H1 (cell line): ENCODE measurements around the gene WNK4. TPM values are rescaled to one million over a fixed set of nuclear protein-coding genes. Genes with fewer than 3 reads are reported as not detected.

ENCODE experiments used
- CTCF ChIA-PET: fragments of 300-600 bp; sonication (Branson Sonifier 250); formaldehyde crosslinking; loops from one replicate; lab custom pipeline; 2021; ENCODE audit not compliant: partially characterized antibody; lab: Charles Lee
- POLR2A ChIA-PET: fragments of 300-600 bp; sonication (Branson Sonifier 250); formaldehyde crosslinking; loops from one replicate; lab custom pipeline; 2021; ENCODE audit warnings: inconsistent platforms; ENCODE audit not compliant: partially characterized antibody; lab: Charles Lee
- DNase-seq, 2 experiments: peaks; one replicate each; pipeline versions ENCODE4 v3.0.0 to v3.0.0-alpha.2; 2010 to 2022; ENCODE audit warnings: low spot score in 2 of 2, low read depth in 1 of 2, mixed read lengths in 1 of 2
- FAIRE-seq: peaks from 2 replicates; lab custom pipeline; 2011; peaks lifted over from hg19 to GRCh38; lab: Jason Lieb, UNC
- H2AFZ ChIP-seq: 2 replicates; pipeline ENCODE4 v1.8.1; 2012; ENCODE audit warnings: low read length, inconsistent platforms
- H2AK5ac ChIP-seq: 2 replicates; pipeline ENCODE4 v1.6.1; 2013; ENCODE audit warnings: low read depth, low read length
- H2BK120ac ChIP-seq: replicated peaks from 2 replicates; pipeline ENCODE3; 2013; ENCODE audit warnings: low read depth, low read length, inconsistent platforms
- H2BK12ac ChIP-seq: 2 replicates; pipeline ENCODE4 v1.6.1; 2013; ENCODE audit warnings: low read depth, low read length
- H2BK15ac ChIP-seq: 2 replicates; pipeline ENCODE4 v1.6.1; 2013; ENCODE audit warnings: low read length
- H2BK20ac ChIP-seq: 2 replicates; pipeline ENCODE4 v1.6.1; 2013; ENCODE audit warnings: low read length
- H2BK5ac ChIP-seq: 2 replicates; pipeline ENCODE4 v1.6.1; 2013; ENCODE audit warnings: low read depth, low read length
- H3K14ac ChIP-seq: 2 replicates; pipeline ENCODE4 v1.6.1; 2013; ENCODE audit warnings: inconsistent platforms; ENCODE audit not compliant: insufficient read length
- H3K18ac ChIP-seq: 2 replicates; pipeline ENCODE4 v1.6.1; 2013; ENCODE audit warnings: low read length; ENCODE audit errors: extremely low read depth
- H3K23ac ChIP-seq: 2 replicates; pipeline ENCODE4 v1.6.1; 2013; ENCODE audit warnings: inconsistent platforms; ENCODE audit not compliant: insufficient read length
- H3K23me2 ChIP-seq: 2 replicates; pipeline ENCODE4 v1.6.1; 2013; ENCODE audit warnings: low read depth, low read length
- H3K27ac ChIP-seq: 2 replicates; pipeline ENCODE4 v1.6.1; 2011; ENCODE audit warnings: low read depth, low read length, inconsistent platforms
- H3K27me3 ChIP-seq, 4 experiments: replicated peaks in 1 of 4; 1 replicate in 1 of 4; 2 replicates in 3 of 4; pipeline versions ENCODE4 v1.6.1 to v1.8.1; 2011 to 2013; ENCODE audit warnings: low read length in 3 of 4, mild to moderate bottlenecking in 3 of 4, inconsistent platforms in 2 of 4, mixed read lengths in 2 of 4, moderate library complexity in 1 of 4; ENCODE audit not compliant: control insufficient read depth in 3 of 4, insufficient read depth in 3 of 4; ENCODE audit errors: extremely low read depth in 1 of 4
- H3K36me3 ChIP-seq, 4 experiments: 2 replicates each; pipeline versions ENCODE4 v1.6.1 to v1.8.1; 2011 to 2013; ENCODE audit warnings: mild to moderate bottlenecking in 4 of 4, low read length in 3 of 4, moderate library complexity in 2 of 4, control low read depth in 1 of 4, inconsistent platforms in 1 of 4; ENCODE audit not compliant: insufficient read depth in 4 of 4, control insufficient read depth in 2 of 4
- H3K4ac ChIP-seq: replicated peaks from 2 replicates; pipeline ENCODE3; 2013; ENCODE audit warnings: low read length, low read depth, mixed read lengths, inconsistent platforms; ENCODE audit not compliant: insufficient read length
- H3K4me1 ChIP-seq, 4 experiments: replicated peaks in 1 of 4; 1 replicate in 1 of 4; 2 replicates in 3 of 4; pipeline versions ENCODE4 v1.6.1 to v1.8.1; 2011 to 2013; ENCODE audit warnings: low read length in 3 of 4, inconsistent platforms in 2 of 4, mixed read lengths in 1 of 4; ENCODE audit not compliant: insufficient read depth in 4 of 4, control insufficient read depth in 3 of 4
- H3K4me2 ChIP-seq, 2 experiments: 2 replicates each; pipeline versions ENCODE4 v1.6.1 to v1.8.1; 2011 to 2013; ENCODE audit warnings: low read depth in 2 of 2, low read length in 2 of 2, control low read depth in 1 of 2, inconsistent platforms in 1 of 2, mild to moderate bottlenecking in 1 of 2; ENCODE audit not compliant: insufficient read depth in 1 of 2
- H3K4me3 ChIP-seq, 4 experiments: fragments of 200-600, 300-600 bp in 1 of 4; sonication (generic), shearing (Covaris generic), sonication (Bioruptor Twin) in 1 of 4; 2 replicates each; pipeline versions ENCODE4 v1.5.1 to v1.8.1; 2011 to 2016; ENCODE audit warnings: low read length in 4 of 4, low read depth in 3 of 4, control low read depth in 2 of 4, inconsistent platforms in 2 of 4, mild to moderate bottlenecking in 2 of 4, mixed read lengths in 1 of 4, moderate library complexity in 1 of 4; ENCODE audit not compliant: insufficient read depth in 2 of 4; ENCODE audit errors: extremely low read depth in 1 of 4
- H3K56ac ChIP-seq: replicated peaks from 2 replicates; pipeline ENCODE3; 2013; ENCODE audit warnings: low read depth, mild to moderate bottlenecking, mixed read lengths, low read length, inconsistent platforms; ENCODE audit not compliant: insufficient read length
- H3K79me1 ChIP-seq: 2 replicates; pipeline ENCODE4 v1.6.1; 2013; ENCODE audit warnings: low read depth, low read length, control low read depth
- H3K79me2 ChIP-seq, 2 experiments: 2 replicates each; pipeline versions ENCODE4 v1.6.1 to v1.8.1; 2012 to 2013; ENCODE audit warnings: low read length in 2 of 2, mild to moderate bottlenecking in 2 of 2, inconsistent platforms in 1 of 2; ENCODE audit not compliant: insufficient read depth in 2 of 2, control insufficient read depth in 1 of 2
- H3K9ac ChIP-seq, 4 experiments: replicated peaks in 1 of 4; 1 replicate in 1 of 4; 2 replicates in 3 of 4; pipeline versions ENCODE4 v1.6.1 to v1.8.1; 2011 to 2013; ENCODE audit warnings: low read depth in 3 of 4, low read length in 3 of 4, control low read depth in 2 of 4, mild to moderate bottlenecking in 2 of 4, moderate library complexity in 2 of 4, inconsistent platforms in 1 of 4; ENCODE audit errors: extremely low read depth in 1 of 4
- H3K9me3 ChIP-seq, 2 experiments: 2 replicates each; pipeline versions ENCODE4 v1.6.1 to v1.8.1; 2012 to 2013; ENCODE audit warnings: mild to moderate bottlenecking in 2 of 2, moderate library complexity in 2 of 2, control low read depth in 1 of 2, inconsistent platforms in 1 of 2, low read depth in 1 of 2, low read length in 1 of 2, mixed read lengths in 1 of 2; ENCODE audit not compliant: insufficient read depth in 2 of 2
- H4K20me1 ChIP-seq, 2 experiments: replicated peaks in 1 of 2; 2 replicates each; pipeline versions ENCODE3 to v1.8.1; 2011 to 2013; ENCODE audit warnings: inconsistent platforms in 2 of 2, low read length in 2 of 2, mild to moderate bottlenecking in 1 of 2; ENCODE audit not compliant: insufficient read depth in 2 of 2, control insufficient read depth in 1 of 2
- H4K5ac ChIP-seq: 2 replicates; pipeline ENCODE4 v1.6.1; 2013; ENCODE audit warnings: low read length, low read depth, mixed read lengths, inconsistent platforms; ENCODE audit not compliant: insufficient read length
- H4K8ac ChIP-seq: 2 replicates; pipeline ENCODE4 v1.8.0; 2013; ENCODE audit warnings: mild to moderate bottlenecking, moderate library complexity, low read length, inconsistent platforms; ENCODE audit not compliant: insufficient read depth; ENCODE audit errors: extremely low read depth
- H4K91ac ChIP-seq: replicated peaks from 2 replicates; pipeline ENCODE3; 2013; ENCODE audit warnings: low read length, mixed read lengths, inconsistent platforms; ENCODE audit not compliant: insufficient read length
- BCL11A ChIP-seq, 2 experiments: IDR thresholded peaks; one replicate each; pipeline ENCODE4 v1.6.1; 2011; ENCODE audit warnings: low read depth in 2 of 2, low read length in 2 of 2, mild to moderate bottlenecking in 2 of 2
- CBX5 ChIP-seq: fragments of 300-800, 300-1000 bp; sonication (generic); IDR thresholded peaks from 2 replicates; pipeline ENCODE4 v1.7.1; 2016; ENCODE audit warnings: antibody characterized with exemption, low read length, low read depth
- CTCF ChIP-seq, 3 experiments: IDR thresholded peaks; 1 replicate in 2 of 3; 2 replicates in 1 of 3; pipeline versions ENCODE4 v1.5.1 to v1.6.1; 2011; ENCODE audit warnings: low read length in 3 of 3, mild to moderate bottlenecking in 3 of 3, inconsistent platforms in 2 of 3, low read depth in 1 of 3, moderate library complexity in 1 of 3; ENCODE audit not compliant: insufficient read depth in 1 of 3; ENCODE audit errors: control extremely low read depth in 1 of 3
- EP300 ChIP-seq, 2 experiments: IDR thresholded peaks; 1 replicate in 1 of 2; 2 replicates in 1 of 2; pipeline ENCODE4 v1.6.1; 2011 to 2012; ENCODE audit warnings: low read depth in 2 of 2, low read length in 2 of 2, mild to moderate bottlenecking in 2 of 2, borderline replicate concordance in 1 of 2, inconsistent platforms in 1 of 2, moderate library complexity in 1 of 2
- JUND ChIP-seq: IDR thresholded peaks from 2 replicates; pipeline ENCODE4 v1.6.1; 2011; ENCODE audit warnings: mild to moderate bottlenecking, improper control_type of control experiment, low read length
- RAD21 ChIP-seq, 2 experiments: IDR thresholded peaks in 1 of 2; conservative IDR thresholded peaks in 1 of 2; 2 replicates each; pipeline ENCODE4 v1.6.1; 2011; ENCODE audit warnings: low read depth in 2 of 2, low read length in 2 of 2, improper control_type of control experiment in 1 of 2, inconsistent platforms in 1 of 2, mild to moderate bottlenecking in 1 of 2, moderate library complexity in 1 of 2
- RBBP5 ChIP-seq: IDR thresholded peaks from 2 replicates; pipeline ENCODE4 v1.7.1; 2012; ENCODE audit warnings: low read depth, mild to moderate bottlenecking, inconsistent platforms, low read length, moderate library complexity, borderline replicate concordance
- WGBS, 2 experiments: shearing (Covaris generic) in 1 of 2; methylation state at CpG; one replicate each; pipeline versions ENCODE4 v1.1.6 to v1.1.7; 2013 to 2015; ENCODE audit warnings: low lambda C conversion rate in 2 of 2, mixed read lengths in 2 of 2, inconsistent platforms in 1 of 2, low coverage in 1 of 2, missing lambda C conversion rate in 1 of 2; ENCODE audit not compliant: insufficient replicate concordance in 2 of 2, insufficient coverage in 1 of 2, insufficient read length in 1 of 2; ENCODE audit errors: extremely low coverage in 1 of 2, missing lambda C conversion rate in 1 of 2; 5-methylcytosine and 5-hydroxymethylcytosine counted together
- polyA plus RNA-seq, 7 experiments: library from polyadenylated mRNA; depleted of rRNA in 3 of 7; stranded (reverse) in 5 of 7; unstranded in 2 of 7; fragments of >200 nt in 5 of 7; fragments of 200-250 nt in 2 of 7; gene quantifications; 1 replicate in 5 of 7; 2 replicates in 1 of 7; 4 replicates in 1 of 7; pipeline versions ENCODE4 v1.2.1 to v1.2.3, GENCODE V29; 2011 to 2013; ENCODE audit warnings: missing spikeins in 2 of 7, mixed read lengths in 2 of 7
- total RNA-seq: library from RNA; stranded (reverse); fragmentation: NEBNext Ultra II Directional; extraction: Animal tissue kit (Norgen Biotek cat#: 25700); gene quantifications from 2 replicates; pipeline ENCODE4 v1.2.1, GENCODE V29; 2021

The WNK4 gene
- total and polyA plus RNA-seq, 2 of the 8 experiments (the other 6 are each of a cell fraction or from before 2014, with no cell fraction given): 0.21 to 1.7 TPM

DNA sequence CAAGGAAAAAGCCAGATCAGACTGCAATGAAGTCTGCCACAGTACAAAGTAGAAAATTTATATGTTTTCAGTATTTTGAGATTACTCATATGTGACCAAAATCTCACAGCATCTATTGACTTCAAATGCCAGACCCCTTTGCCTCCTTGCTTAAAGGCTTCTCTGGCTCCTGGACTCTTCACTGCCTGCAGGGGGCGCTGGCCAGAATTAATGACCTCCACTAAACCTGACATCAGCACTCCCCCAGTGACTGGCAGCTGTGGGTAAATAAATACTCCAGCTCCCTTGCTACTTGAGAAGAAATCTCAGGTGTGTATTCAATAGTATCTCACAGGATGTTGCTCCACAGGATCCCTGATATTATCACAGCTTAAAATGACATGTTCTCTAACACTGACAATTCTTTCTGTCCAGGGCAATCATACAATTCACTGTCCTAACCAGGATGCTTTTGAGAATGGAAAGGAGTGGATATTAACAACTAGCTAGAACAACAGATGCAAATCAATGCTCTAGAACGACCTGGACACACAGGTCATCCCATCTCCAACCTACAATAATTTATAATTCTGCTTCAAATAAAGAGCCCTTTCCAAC lies 39.6 kb downstream of the WNK4 start:
- Histone ChIP-seq H3K14ac (no peak overlapping the region), H4K5ac (no peak overlapping the region), H2BK15ac (no peak overlapping the region), H2BK5ac (no peak overlapping the region), H3K4me2 (no peak overlapping the region), H4K8ac (no peak overlapping the region), H3K56ac (no peak overlapping the region), H2BK20ac (no peak overlapping the region), H3K18ac (no peak overlapping the region), H3K9ac (no peak overlapping the region), H3K36me3 (peaks cover 9 to 46% (median 35%) of the 10 kb centered on the region in 4 experiments), H3K23ac (no peak overlapping the region), H2AFZ (no peak overlapping the region), H3K4me1 (no peaks in the 10 kb centered on the region; a peak in 1 of 7 replicates), H4K20me1 (no peaks in the 10 kb centered on the region), H3K23me2 (peaks cover 4% of the 10 kb centered on the region), H3K27ac (no peak overlapping the region), H3K79me1 (peaks cover 5% of the 10 kb centered on the region; the same call in 1 of the 2 replicates), H3K4ac (no peak overlapping the region), H3K79me2 (peaks cover 0 to 8% of the 10 kb centered on the region in 2 experiments; a peak in 2 of 4 replicates), H2AK5ac (no peak overlapping the region), H4K91ac (no peak overlapping the region), H3K27me3 (no peaks in the 10 kb centered on the region), H3K4me3 (no peak overlapping the region), H3K9me3 (no peaks in the 10 kb centered on the region), H2BK12ac (no peak overlapping the region), H2BK120ac (no peak overlapping the region)
- ChIA-PET CTCF (interaction anchor here (0.5 to 6.8 kb wide), 31 partner anchors 11 to 380 kb away, joined by 3 to 45 read pairs (median 4); partner anchors contain the start of genes AOC3, PSME3 and RPL27), POLR2A (interaction anchor here (0.8 to 6.1 kb wide), 4 partner anchors 9 to 109 kb away, joined by 3 to 69 read pairs (median 4); partner anchors contain the start of gene PSME3)
- 19% methylated on average over 2 of the region's 2 CpGs; no CpG with 5 or more reads in 1 of the 2 experiments for WGBS, 2 experiments
- FAIRE-seq (no peak), DNase-seq (peak in 1 of 2 experiments; percentile 77)
- TF ChIP-seq BCL11A (IDR thresholded peaks at IDR 0.05; ENCODE audit: low read depth in 2 of 2, low read length in 2 of 2): no peak
- no peak for TF ChIP-seq CBX5
- TF ChIP-seq JUND: peak; percentile 28; the same call in 1 of the 2 replicates
- TF ChIP-seq CTCF (IDR thresholded peaks at IDR 0.05; ENCODE audit: control extremely low read depth in 1 of 3, insufficient read depth in 1 of 3, low read depth in 1 of 3, low read length in 3 of 3): peak; percentile 76 to 83 (median 78)
- no peak for TF ChIP-seq RBBP5
- TF ChIP-seq RAD21 (IDR thresholded peaks at IDR 0.05 in 1 of 2, conservative IDR thresholded peaks at IDR 0.05 in 1 of 2; ENCODE audit: low read depth in 2 of 2, low read length in 2 of 2): peak; percentile 33 to 59
- TF ChIP-seq EP300 (IDR thresholded peaks at IDR 0.05; ENCODE audit: borderline replicate concordance in 1 of 2, low read depth in 2 of 2, low read length in 2 of 2): no peak
